Measurements from ENCODE around the gene CMC1.

Gene CMC1

GRCh38 chr3:28278918-28279317, 37.5 kb downstream of the CMC1 start:
- H3K9me3 ChIP-seq (ENCODE audit: control insufficient read depth in 2 of 2, low read length in 2 of 2): no peaks in the 10 kb centered on the region
- H3K36me3 ChIP-seq (ENCODE audit: control insufficient read depth in 2 of 2, insufficient read depth in 2 of 2, low read length in 2 of 2): peaks cover 3% of the 10 kb centered on the region in 2 donors
- H3K27me3 ChIP-seq (ENCODE audit: control insufficient read depth in 1 of 2, insufficient read depth in 2 of 2, low read length in 2 of 2): no peaks in the 10 kb centered on the region
- H3K4me1 ChIP-seq (ENCODE audit: control insufficient read depth, insufficient read depth, low read length): peaks cover 3% of the 10 kb centered on the region
- H3K4me3 ChIP-seq (ENCODE audit: low read length in 2 of 2): no peak overlapping the region
- no peak overlapping the region for H3K9ac ChIP-seq (ENCODE audit: low read length in 2 of 2)
- no peak overlapping the region for H3K27ac ChIP-seq (ENCODE audit: low read length)

DNA sequence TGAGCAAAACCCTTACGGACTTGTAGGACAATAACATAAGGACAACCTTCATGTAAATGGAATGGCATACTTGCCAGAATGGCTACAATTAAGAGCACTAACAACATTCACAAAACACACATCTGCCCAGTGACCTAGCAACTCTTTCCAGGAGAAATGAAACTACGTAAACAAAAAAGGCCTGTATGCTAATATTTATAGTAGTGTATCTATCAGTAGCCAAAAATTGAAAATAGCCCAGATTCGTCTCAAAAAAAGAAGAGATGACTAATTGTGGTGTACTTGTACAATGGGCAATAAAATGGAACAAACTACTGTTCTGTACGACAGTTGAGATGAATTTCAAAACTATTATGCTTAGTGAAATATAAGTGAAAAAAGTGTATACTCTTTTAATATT, 38.4 kb downstream of the CMC1 start:
- Histone ChIP-seq H3K9ac (ENCODE audit: low read length in 2 of 2) (no peak overlapping the region), H3K36me3 (ENCODE audit: control insufficient read depth in 2 of 2, insufficient read depth in 2 of 2, low read length in 2 of 2) (peaks cover 3% of the 10 kb centered on the region in 2 donors), H3K4me3 (ENCODE audit: low read length in 2 of 2) (no peak overlapping the region), H3K4me1 (ENCODE audit: control insufficient read depth, insufficient read depth, low read length) (peaks cover 3% of the 10 kb centered on the region), H3K9me3 (ENCODE audit: control insufficient read depth in 2 of 2, low read length in 2 of 2) (no peaks in the 10 kb centered on the region), H3K27ac (ENCODE audit: low read length) (no peak overlapping the region), H3K27me3 (ENCODE audit: control insufficient read depth in 1 of 2, insufficient read depth in 2 of 2, low read length in 2 of 2) (no peaks in the 10 kb centered on the region)

GRCh38 chr3:28280781-28281180, 39.4 kb downstream of the CMC1 start:
- Histone ChIP-seq H3K27me3 (ENCODE audit: control insufficient read depth in 1 of 2, insufficient read depth in 2 of 2, low read length in 2 of 2) (no peaks in the 10 kb centered on the region), H3K36me3 (ENCODE audit: control insufficient read depth in 2 of 2, insufficient read depth in 2 of 2, low read length in 2 of 2) (no peaks in the 10 kb centered on the region), H3K4me3 (ENCODE audit: low read length in 2 of 2) (no peak overlapping the region), H3K27ac (ENCODE audit: low read length) (no peak overlapping the region), H3K9me3 (ENCODE audit: control insufficient read depth in 2 of 2, low read length in 2 of 2) (no peaks in the 10 kb centered on the region), H3K4me1 (ENCODE audit: control insufficient read depth, insufficient read depth, low read length) (peaks cover 3% of the 10 kb centered on the region), H3K9ac (ENCODE audit: low read length in 2 of 2) (no peak overlapping the region)

DNA sequence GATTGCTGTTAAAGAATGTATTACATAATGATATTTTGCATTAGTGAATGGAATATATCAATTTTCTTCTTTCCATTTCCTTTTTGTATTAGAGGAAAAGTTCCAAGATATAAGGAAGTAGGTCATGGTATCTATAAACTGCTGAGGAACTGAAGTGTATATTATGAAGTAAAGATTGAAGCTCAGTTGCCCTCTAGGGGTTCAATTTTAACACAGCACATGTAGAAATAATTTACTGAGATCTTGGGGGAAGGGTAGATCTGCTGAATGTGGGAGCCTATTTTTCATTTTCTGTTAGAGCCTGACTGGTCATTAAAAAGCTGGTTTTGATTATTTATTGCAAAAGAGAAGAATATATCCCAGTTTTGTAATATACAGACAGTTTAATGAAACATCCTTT, 45.2 kb downstream of the CMC1 start:
- H3K4me1 ChIP-seq (ENCODE audit: control insufficient read depth, insufficient read depth, low read length): no peaks in the 10 kb centered on the region
- no peaks in the 10 kb centered on the region for H3K27me3 ChIP-seq (ENCODE audit: control insufficient read depth in 1 of 2, insufficient read depth in 2 of 2, low read length in 2 of 2)
- no peak overlapping the region for H3K27ac ChIP-seq (ENCODE audit: low read length)
- H3K36me3 ChIP-seq (ENCODE audit: control insufficient read depth in 2 of 2, insufficient read depth in 2 of 2, low read length in 2 of 2): peaks cover 0 to 6% of the 10 kb centered on the region in 2 donors
- H3K4me3 ChIP-seq (ENCODE audit: low read length in 2 of 2): no peak overlapping the region
- no peak overlapping the region for H3K9ac ChIP-seq (ENCODE audit: low read length in 2 of 2)
- H3K9me3 ChIP-seq (ENCODE audit: control insufficient read depth in 2 of 2, low read length in 2 of 2): no peaks in the 10 kb centered on the region

- Histone ChIP-seq H3K9me3 (ENCODE audit: control insufficient read depth in 2 of 2, low read length in 2 of 2) (no peaks in the 10 kb centered on the region), H3K9ac (ENCODE audit: low read length in 2 of 2) (no peak overlapping the region), H3K27me3 (ENCODE audit: control insufficient read depth in 1 of 2, insufficient read depth in 2 of 2, low read length in 2 of 2) (no peaks in the 10 kb centered on the region), H3K27ac (ENCODE audit: low read length) (no peak overlapping the region), H3K4me3 (ENCODE audit: low read length in 2 of 2) (no peak overlapping the region), H3K36me3 (ENCODE audit: control insufficient read depth in 2 of 2, insufficient read depth in 2 of 2, low read length in 2 of 2) (peaks cover 0 to 6% of the 10 kb centered on the region in 2 donors), H3K4me1 (ENCODE audit: control insufficient read depth, insufficient read depth, low read length) (no peaks in the 10 kb centered on the region)
Observed at GRCh38 chr3:28287046-28287445, 45.6 kb downstream of the CMC1 start.

DNA sequence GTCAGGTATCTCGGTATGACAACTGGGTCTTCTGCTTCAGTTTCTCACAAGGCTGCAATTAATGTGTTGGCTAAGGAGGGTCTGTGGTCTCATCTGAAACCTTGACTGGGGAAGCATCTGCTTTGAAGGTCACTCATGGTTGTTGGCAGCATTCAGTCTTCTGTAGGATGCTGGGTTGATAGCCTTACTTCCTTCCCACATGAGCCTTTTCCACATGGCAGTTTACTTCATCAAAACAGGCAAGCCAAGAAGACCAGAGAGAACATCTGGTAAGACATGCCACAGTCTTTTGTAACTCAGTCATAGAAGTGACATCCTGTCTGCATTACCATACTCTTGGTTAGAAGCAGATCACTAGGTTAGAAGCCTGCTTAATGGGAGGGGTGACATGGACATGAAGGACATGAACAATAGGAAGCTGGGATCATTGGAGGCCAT, 49.5 kb downstream of the CMC1 start:
- Histone ChIP-seq H3K27me3 (ENCODE audit: control insufficient read depth in 1 of 2, insufficient read depth in 2 of 2, low read length in 2 of 2) (no peaks in the 10 kb centered on the region), H3K4me1 (ENCODE audit: control insufficient read depth, insufficient read depth, low read length) (no peaks in the 10 kb centered on the region), H3K9me3 (ENCODE audit: control insufficient read depth in 2 of 2, low read length in 2 of 2) (no peaks in the 10 kb centered on the region), H3K4me3 (ENCODE audit: low read length in 2 of 2) (no peak overlapping the region), H3K9ac (ENCODE audit: low read length in 2 of 2) (no peak overlapping the region), H3K27ac (ENCODE audit: low read length) (no peak overlapping the region), H3K36me3 (ENCODE audit: control insufficient read depth in 2 of 2, insufficient read depth in 2 of 2, low read length in 2 of 2) (peaks cover 0 to 6% of the 10 kb centered on the region in 2 donors)

DNA sequence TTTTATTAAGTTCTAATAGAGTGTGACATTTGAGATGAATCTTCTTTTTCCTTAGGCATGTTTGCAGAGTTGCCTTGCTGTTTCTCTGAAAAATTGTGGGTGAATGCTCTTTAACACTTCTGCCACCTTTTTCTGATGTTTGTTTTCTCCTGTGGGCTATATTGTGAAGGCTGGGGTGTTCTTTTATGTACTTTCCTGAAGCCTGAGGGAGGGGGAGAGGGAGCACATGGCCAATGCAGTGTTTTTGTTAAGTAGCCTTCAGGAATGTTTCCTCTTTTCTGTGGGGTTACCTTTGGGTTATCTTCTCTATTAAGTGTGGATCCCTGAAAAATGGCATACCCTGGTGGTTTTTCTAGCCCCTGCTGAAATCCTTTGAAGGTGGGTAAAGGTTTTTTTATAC, 50.2 kb downstream of the CMC1 start:
- no peak overlapping the region for H3K9ac ChIP-seq (ENCODE audit: low read length in 2 of 2)
- H3K36me3 ChIP-seq (ENCODE audit: control insufficient read depth in 2 of 2, insufficient read depth in 2 of 2, low read length in 2 of 2): peaks cover 0 to 6% of the 10 kb centered on the region in 2 donors

GRCh38 chr3:28292622-28293021, 51.2 kb downstream of the CMC1 start:
- Histone ChIP-seq H3K9me3 (ENCODE audit: control insufficient read depth in 2 of 2, low read length in 2 of 2) (no peaks in the 10 kb centered on the region), H3K27ac (ENCODE audit: low read length) (no peak overlapping the region), H3K36me3 (ENCODE audit: control insufficient read depth in 2 of 2, insufficient read depth in 2 of 2, low read length in 2 of 2) (peaks cover 3 to 6% of the 10 kb centered on the region in 2 donors), H3K4me1 (ENCODE audit: control insufficient read depth, insufficient read depth, low read length) (no peaks in the 10 kb centered on the region), H3K9ac (ENCODE audit: low read length in 2 of 2) (no peak overlapping the region), H3K27me3 (ENCODE audit: control insufficient read depth in 1 of 2, insufficient read depth in 2 of 2, low read length in 2 of 2) (no peaks in the 10 kb centered on the region), H3K4me3 (ENCODE audit: low read length in 2 of 2) (no peak overlapping the region)

More for the DNA sequence above, 50.2 kb downstream of the CMC1 start:
- no peak overlapping the region for H3K4me3 ChIP-seq (ENCODE audit: low read length in 2 of 2)
- H3K4me1 ChIP-seq (ENCODE audit: control insufficient read depth, insufficient read depth, low read length): no peaks in the 10 kb centered on the region
- no peaks in the 10 kb centered on the region for H3K27me3 ChIP-seq (ENCODE audit: control insufficient read depth in 1 of 2, insufficient read depth in 2 of 2, low read length in 2 of 2)
- no peaks in the 10 kb centered on the region for H3K9me3 ChIP-seq (ENCODE audit: control insufficient read depth in 2 of 2, low read length in 2 of 2)
- no peak overlapping the region for H3K27ac ChIP-seq (ENCODE audit: low read length)

- Histone ChIP-seq H3K27ac (ENCODE audit: low read length) (no peak overlapping the region), H3K27me3 (ENCODE audit: control insufficient read depth in 1 of 2, insufficient read depth in 2 of 2, low read length in 2 of 2) (no peaks in the 10 kb centered on the region), H3K9me3 (ENCODE audit: control insufficient read depth in 2 of 2, low read length in 2 of 2) (no peaks in the 10 kb centered on the region), H3K4me3 (ENCODE audit: low read length in 2 of 2) (no peak overlapping the region), H3K36me3 (ENCODE audit: control insufficient read depth in 2 of 2, insufficient read depth in 2 of 2, low read length in 2 of 2) (peaks cover 3 to 6% of the 10 kb centered on the region in 2 donors), H3K9ac (ENCODE audit: low read length in 2 of 2) (no peak overlapping the region), H3K4me1 (ENCODE audit: control insufficient read depth, insufficient read depth, low read length) (no peaks in the 10 kb centered on the region)
Observed at GRCh38 chr3:28294667-28295413, 53.4 kb downstream of the CMC1 start.

- Histone ChIP-seq H3K4me1 (ENCODE audit: control insufficient read depth, insufficient read depth, low read length) (no peaks in the 10 kb centered on the region), H3K9me3 (ENCODE audit: control insufficient read depth in 2 of 2, low read length in 2 of 2) (no peaks in the 10 kb centered on the region), H3K4me3 (ENCODE audit: low read length in 2 of 2) (no peak overlapping the region), H3K27me3 (ENCODE audit: control insufficient read depth in 1 of 2, insufficient read depth in 2 of 2, low read length in 2 of 2) (no peaks in the 10 kb centered on the region), H3K9ac (ENCODE audit: low read length in 2 of 2) (no peak overlapping the region), H3K36me3 (ENCODE audit: control insufficient read depth in 2 of 2, insufficient read depth in 2 of 2, low read length in 2 of 2) (peaks cover 1 to 3% of the 10 kb centered on the region in 2 donors), H3K27ac (ENCODE audit: low read length) (no peak overlapping the region)
Observed at GRCh38 chr3:28295898-28296490, 54.6 kb downstream of the CMC1 start.

DNA sequence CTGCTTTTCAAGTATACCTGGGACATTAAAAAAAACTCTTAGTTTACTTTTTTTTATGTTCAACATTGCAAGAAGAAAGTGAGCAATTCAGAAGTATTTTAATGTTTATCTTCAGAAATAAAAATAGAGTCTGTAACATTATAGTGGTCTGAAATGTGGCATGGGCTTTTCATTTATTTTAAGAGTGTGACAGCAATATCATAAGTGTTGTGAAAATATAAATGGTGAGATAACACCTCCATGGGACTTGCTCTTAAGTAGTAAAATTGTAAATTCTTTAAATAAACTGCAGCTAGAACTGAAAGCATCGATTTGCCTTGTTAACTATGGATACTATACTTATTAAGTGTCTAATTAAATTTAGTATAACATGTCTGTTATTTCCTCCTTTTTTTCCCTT, 58.3 kb downstream of the CMC1 start:
- no peak overlapping the region for H3K27ac ChIP-seq (ENCODE audit: low read length)
- H3K4me3 ChIP-seq (ENCODE audit: low read length in 2 of 2): no peak overlapping the region

More for the DNA sequence above, 58.3 kb downstream of the CMC1 start:
- H3K36me3 ChIP-seq (ENCODE audit: control insufficient read depth in 2 of 2, insufficient read depth in 2 of 2, low read length in 2 of 2): peaks cover 0 to 3% of the 10 kb centered on the region in 2 donors
- no peaks in the 10 kb centered on the region for H3K4me1 ChIP-seq (ENCODE audit: control insufficient read depth, insufficient read depth, low read length)
- no peak overlapping the region for H3K9ac ChIP-seq (ENCODE audit: low read length in 2 of 2)
- no peaks in the 10 kb centered on the region for H3K9me3 ChIP-seq (ENCODE audit: control insufficient read depth in 2 of 2, low read length in 2 of 2)
- no peaks in the 10 kb centered on the region for H3K27me3 ChIP-seq (ENCODE audit: control insufficient read depth in 1 of 2, insufficient read depth in 2 of 2, low read length in 2 of 2)

Data from stomach smooth muscle (tissue), 2 donors.